ENCODE results near the gene SEPHS2. TPM values are rescaled to one million over a fixed set of nuclear protein-coding genes. Genes with fewer than 3 reads are reported as not detected.
"Not testable (repeated sequence)": the region's sequence is repeated elsewhere in the genome, so short reads cannot be mapped to it uniquely, and the experiment has no call there.

The SEPHS2 gene
- total RNA-seq, 1 experiment from 2014 or later = 91.6 TPM

- no peaks in the 10 kb centered on the region; the same call in 1 of the 2 replicates for H3K4me1 ChIP-seq
- no peaks in the 10 kb centered on the region for H3K36me3 Mint-ChIP-seq (ENCODE audit: insufficient read depth, unreplicated experiment)
- no peaks in the 10 kb centered on the region for H3K9me3 ChIP-seq
- intact Hi-C loops (cut with micrococcal nuclease; ENCODE audit: unreplicated experiment) = no loop called here
- no peak overlapping the region for H3K4me3 ChIP-seq (ENCODE audit: low read depth, low read length)
- peaks cover 13% of the 10 kb centered on the region for H3K4me1 Mint-ChIP-seq (ENCODE audit: low read depth, unreplicated experiment)
- no peaks in the 10 kb centered on the region for H3K27me3 ChIP-seq (replicated peaks; ENCODE audit: control insufficient read depth, insufficient read depth, low read length)
- H3K4me3 Mint-ChIP-seq (ENCODE audit: unreplicated experiment) = no peak overlapping the region
- H3K27ac Mint-ChIP-seq (ENCODE audit: unreplicated experiment) = no peak overlapping the region
- CTCF ChIA-PET = interaction anchor here (0.9 kb wide), 1 partner anchor 26 kb away, joined by 4 read pairs; the partner anchor contains the start of gene DCTPP1
- H3K36me3 ChIP-seq (ENCODE audit: control insufficient read depth, insufficient read depth, low read length) = no peaks in the 10 kb centered on the region
- BruUV-seq (replicated peaks) = no TSS peak
- no peaks in the 10 kb centered on the region for H3K9me3 Mint-ChIP-seq (ENCODE audit: unreplicated experiment)
- no peak for TF ChIP-seq CTCF (IDR thresholded peaks at IDR 0.05; ENCODE audit: insufficient read depth in 1 of 2, low read depth in 1 of 2, low read length in 1 of 2, severe bottlenecking in 1 of 2, unreplicated experiment in 1 of 2)
- H3K27me3 Mint-ChIP-seq (ENCODE audit: insufficient read depth, unreplicated experiment) = no peaks in the 10 kb centered on the region
- POLR2A ChIA-PET = no interaction called here
- no peak for DNase-seq
Measured at GRCh38 chr16:30456302-30456701, 10.6 kb upstream of the SEPHS2 start.

GRCh38 chr16:30452709-30453580 is 7.3 kb upstream of the SEPHS2 start:
- H3K4me3 ChIP-seq (ENCODE audit: low read depth, low read length); H3K27me3 ChIP-seq (replicated peaks; ENCODE audit: control insufficient read depth, insufficient read depth, low read length); BruUV-seq (replicated peaks); H3K36me3 Mint-ChIP-seq (ENCODE audit: insufficient read depth, unreplicated experiment); H3K36me3 ChIP-seq (ENCODE audit: control insufficient read depth, insufficient read depth, low read length); DNase-seq; H3K27ac Mint-ChIP-seq (ENCODE audit: unreplicated experiment); H3K4me3 Mint-ChIP-seq (ENCODE audit: unreplicated experiment); CTCF ChIA-PET; H3K4me1 ChIP-seq; H3K27me3 Mint-ChIP-seq (ENCODE audit: insufficient read depth, unreplicated experiment); H3K9me3 ChIP-seq; H3K9me3 Mint-ChIP-seq (ENCODE audit: unreplicated experiment); POLR2A ChIA-PET; intact Hi-C loops (cut with micrococcal nuclease; ENCODE audit: unreplicated experiment): not testable (repeated sequence)
- peaks cover 13% of the 10 kb centered on the region for H3K4me1 Mint-ChIP-seq (ENCODE audit: low read depth, unreplicated experiment)

- TF ChIP-seq CTCF (IDR thresholded peaks at IDR 0.05; ENCODE audit: insufficient read depth in 1 of 2, low read depth in 1 of 2, low read length in 1 of 2, severe bottlenecking in 1 of 2, unreplicated experiment in 1 of 2) = no peak
- Mint-ChIP-seq H3K27ac (ENCODE audit: unreplicated experiment) (no peak overlapping the region), H3K9me3 (ENCODE audit: unreplicated experiment) (no peaks in the 10 kb centered on the region), H3K4me3 (ENCODE audit: unreplicated experiment) (no peak overlapping the region), H3K36me3 (ENCODE audit: insufficient read depth, unreplicated experiment) (peaks cover 21% of the 10 kb centered on the region), H3K4me1 (ENCODE audit: low read depth, unreplicated experiment) (peaks cover 8% of the 10 kb centered on the region), H3K27me3 (ENCODE audit: insufficient read depth, unreplicated experiment) (no peaks in the 10 kb centered on the region)
- BruUV-seq (replicated peaks) = no TSS peak
- Histone ChIP-seq H3K4me1 (peaks cover 27% of the 10 kb centered on the region), H3K9me3 (no peaks in the 10 kb centered on the region), H3K36me3 (ENCODE audit: control insufficient read depth, insufficient read depth, low read length) (peaks cover 4% of the 10 kb centered on the region; the same call in 1 of the 2 replicates), H3K27me3 (replicated peaks; ENCODE audit: control insufficient read depth, insufficient read depth, low read length) (no peaks in the 10 kb centered on the region), H3K4me3 (ENCODE audit: low read depth, low read length) (no peak overlapping the region)
- DNase-seq = no peak
- CTCF ChIA-PET = interaction anchor here (1.1 kb wide), 1 partner anchor 19 kb away, joined by 6 read pairs; the partner anchor contains the start of gene DCTPP1
- intact Hi-C loops (cut with micrococcal nuclease; ENCODE audit: unreplicated experiment) = loop anchor here (2.0 kb wide), 1 partner anchor 86 kb away; the partner anchor contains the start of gene ZNF747
- POLR2A ChIA-PET = no interaction called here
Measured at GRCh38 chr16:30449116-30449435, 3.4 kb upstream of the SEPHS2 start.

Measured in Caco-2 (cell line).